AG09309 (cell line): Measurements from ENCODE around the gene ARF3.

ENCODE experiments used
- DNase-seq: peaks from one replicate; pipeline ENCODE4 v3.0.0-alpha.2; 2010; ENCODE audit warnings: low read depth
- H3K4me3 ChIP-seq: 2 replicates; pipeline ENCODE4 v1.5.1; 2011; ENCODE audit warnings: mild to moderate bottlenecking, low read depth, low read length, moderate library complexity; ENCODE audit not compliant: control insufficient read depth
- TF ChIP-seq, protein P1 (sequence below): IDR thresholded peaks from 2 replicates; pipeline ENCODE4 v1.5.1; 2011; ENCODE audit warnings: mild to moderate bottlenecking, low read depth, low read length, inconsistent platforms; ENCODE audit not compliant: insufficient read depth, control insufficient read depth; ENCODE audit errors: missing control alignments

Gene ARF3

DNA sequence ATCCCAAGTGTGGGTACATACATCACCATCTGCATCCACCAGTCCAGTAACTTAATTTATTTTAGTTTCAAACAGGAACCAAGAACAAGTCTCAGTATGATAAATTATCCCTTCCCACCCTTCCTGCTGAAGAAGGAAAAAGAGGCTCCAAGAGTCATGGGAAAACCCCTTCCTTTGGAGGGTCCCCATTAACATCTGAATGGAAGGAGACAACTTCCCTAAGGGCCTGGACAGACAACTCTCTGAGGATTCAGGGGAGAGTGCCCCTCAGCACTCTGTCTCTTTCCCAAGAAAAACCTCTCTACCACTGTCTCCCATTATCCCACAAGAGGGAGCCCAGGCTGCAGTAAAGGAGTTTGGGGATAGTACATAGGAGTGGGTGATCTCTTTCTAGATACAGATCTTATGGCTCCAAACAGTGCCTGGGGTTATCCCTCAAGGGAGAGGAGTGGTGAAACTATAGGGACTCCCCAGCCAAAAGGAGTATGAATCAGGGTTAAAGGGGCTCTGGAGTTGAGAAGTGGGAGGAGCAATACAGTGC is 8.1 kb upstream of the ARF3 start:
- TF ChIP-seq, protein P1, sequence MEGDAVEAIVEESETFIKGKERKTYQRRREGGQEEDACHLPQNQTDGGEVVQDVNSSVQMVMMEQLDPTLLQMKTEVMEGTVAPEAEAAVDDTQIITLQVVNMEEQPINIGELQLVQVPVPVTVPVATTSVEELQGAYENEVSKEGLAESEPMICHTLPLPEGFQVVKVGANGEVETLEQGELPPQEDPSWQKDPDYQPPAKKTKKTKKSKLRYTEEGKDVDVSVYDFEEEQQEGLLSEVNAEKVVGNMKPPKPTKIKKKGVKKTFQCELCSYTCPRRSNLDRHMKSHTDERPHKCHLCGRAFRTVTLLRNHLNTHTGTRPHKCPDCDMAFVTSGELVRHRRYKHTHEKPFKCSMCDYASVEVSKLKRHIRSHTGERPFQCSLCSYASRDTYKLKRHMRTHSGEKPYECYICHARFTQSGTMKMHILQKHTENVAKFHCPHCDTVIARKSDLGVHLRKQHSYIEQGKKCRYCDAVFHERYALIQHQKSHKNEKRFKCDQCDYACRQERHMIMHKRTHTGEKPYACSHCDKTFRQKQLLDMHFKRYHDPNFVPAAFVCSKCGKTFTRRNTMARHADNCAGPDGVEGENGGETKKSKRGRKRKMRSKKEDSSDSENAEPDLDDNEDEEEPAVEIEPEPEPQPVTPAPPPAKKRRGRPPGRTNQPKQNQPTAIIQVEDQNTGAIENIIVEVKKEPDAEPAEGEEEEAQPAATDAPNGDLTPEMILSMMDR: peak; percentile 66
- no peak overlapping the region for H3K4me3 ChIP-seq
- no peak for DNase-seq

DNA sequence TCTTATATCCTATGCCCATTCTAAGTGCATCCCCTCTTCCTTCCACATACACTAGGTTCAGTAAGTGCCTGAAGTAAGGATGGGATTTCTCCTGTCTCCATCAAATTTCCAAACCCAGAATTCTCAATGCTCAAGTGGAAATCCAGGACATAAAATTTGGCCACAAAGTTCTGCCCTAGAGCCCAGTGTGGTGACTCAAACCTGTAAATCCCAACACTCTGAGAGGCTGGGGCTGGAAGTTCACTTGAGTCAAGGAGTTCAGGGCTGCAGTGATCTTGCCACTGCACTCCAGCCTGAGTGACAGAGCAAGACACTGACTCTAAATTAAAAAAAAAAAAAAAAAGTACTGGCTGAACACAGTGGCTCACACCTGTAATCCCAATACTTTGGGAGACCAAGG is 4.5 kb upstream of the ARF3 start:
- DNase-seq: no peak
- TF ChIP-seq, protein P1: no peak
- no peak overlapping the region for H3K4me3 ChIP-seq

DNA sequence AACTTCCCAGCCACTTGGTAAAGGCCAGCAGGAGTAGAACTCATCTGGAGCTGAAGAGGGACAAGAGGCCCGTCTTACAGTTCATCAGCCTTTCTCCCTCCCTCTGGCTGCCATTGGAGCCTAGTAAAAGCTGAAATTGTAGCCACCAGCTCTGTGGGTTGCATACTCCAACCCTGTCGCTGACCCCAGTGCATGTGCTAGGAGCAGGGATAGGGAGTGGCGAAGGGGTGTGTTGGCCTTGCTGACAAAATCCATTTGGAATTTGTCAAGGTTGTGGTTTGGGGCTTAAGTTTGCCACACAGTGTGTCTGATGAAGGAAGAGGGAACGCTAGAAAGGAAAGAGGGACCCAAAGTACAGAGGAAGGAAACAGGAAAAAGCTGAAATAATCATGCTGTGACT is 4.0 kb upstream of the ARF3 start:
- no peak for DNase-seq
- TF ChIP-seq, protein P1: no peak
- H3K4me3 ChIP-seq: no peak overlapping the region

DNA sequence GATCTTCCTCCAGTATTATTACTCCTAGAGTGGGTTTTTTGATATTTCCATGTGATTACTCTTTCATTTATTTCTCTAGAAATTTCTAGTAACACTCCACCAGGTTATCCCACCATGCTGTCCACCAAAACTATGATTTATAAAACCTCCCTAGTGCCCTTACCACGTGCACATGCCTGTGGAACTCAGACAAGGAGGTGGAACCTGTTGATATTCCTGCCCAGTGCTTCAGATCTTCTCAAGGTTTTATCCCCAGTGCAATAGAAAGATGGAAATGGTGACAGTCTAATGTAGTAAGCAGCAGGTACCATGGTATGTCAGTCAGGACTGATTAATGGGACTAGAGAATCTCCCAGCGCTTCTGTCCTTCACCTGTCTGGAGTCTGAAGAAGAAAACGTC is 3.5 kb upstream of the ARF3 start:
- H3K4me3 ChIP-seq: no peak overlapping the region
- no peak for DNase-seq
- TF ChIP-seq, protein P1: no peak

DNA sequence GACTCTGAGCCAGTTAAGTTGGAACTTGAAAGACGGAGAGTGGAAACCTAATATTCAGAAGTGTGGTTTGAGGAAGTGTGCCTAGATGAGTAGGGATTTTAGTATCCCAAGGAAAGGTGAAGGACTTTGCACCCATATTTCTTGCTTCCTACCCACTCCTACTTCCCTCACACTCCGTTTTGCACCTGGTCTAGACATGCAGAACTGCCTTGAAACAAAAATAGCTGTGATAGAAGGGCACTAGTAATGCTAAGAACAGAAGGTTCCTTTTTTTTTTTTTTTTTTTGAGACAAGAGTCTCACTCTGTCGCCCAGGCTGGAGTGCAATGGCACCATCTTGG is 732 bp upstream of the ARF3 start:
- DNase-seq: no peak
- TF ChIP-seq, protein P1: no peak
- peak overlapping the region; percentile 76 for H3K4me3 ChIP-seq

DNA sequence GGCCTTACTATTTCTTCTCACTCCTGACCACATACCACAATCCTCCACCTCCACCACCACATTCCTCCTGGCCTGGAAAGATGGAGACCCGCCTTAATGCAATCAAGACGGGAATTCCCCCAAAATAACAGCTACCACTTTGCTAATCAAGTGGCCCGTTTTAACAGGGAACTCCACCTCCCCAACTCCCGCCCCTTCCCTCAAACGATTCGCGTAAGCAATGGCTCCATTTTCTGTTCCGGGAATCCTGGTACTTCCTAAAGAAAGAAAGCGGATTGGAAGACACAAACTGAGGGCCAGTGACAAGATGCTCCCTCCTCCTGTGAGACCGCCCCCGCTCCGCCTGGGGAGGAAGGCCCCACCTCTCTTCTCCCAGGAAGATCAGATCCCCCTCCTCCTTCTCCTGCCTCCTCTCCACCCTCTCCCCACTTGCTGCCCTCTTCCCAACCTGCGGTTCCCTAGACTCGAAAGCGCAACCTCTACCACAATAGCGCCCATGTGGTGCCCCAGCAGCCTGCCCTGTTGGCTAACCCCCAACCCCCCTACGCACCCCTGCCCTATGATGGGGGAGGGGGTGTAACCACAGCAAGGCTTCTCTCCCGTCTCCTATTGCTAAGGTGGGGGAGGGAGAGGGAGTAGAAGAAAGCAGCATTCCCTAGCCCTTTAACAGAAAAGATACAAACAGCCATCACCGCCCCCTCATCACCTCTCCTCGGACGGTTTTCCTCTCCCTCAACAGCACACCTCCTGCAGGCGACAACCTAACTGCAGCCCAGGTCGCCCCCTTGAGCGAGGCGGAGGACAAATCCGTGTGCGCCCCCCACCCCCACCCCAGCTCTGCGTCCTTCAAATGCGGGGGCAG is 777 bp downstream of the ARF3 start:
- peak overlapping the region; percentile 76 for H3K4me3 ChIP-seq
- TF ChIP-seq, protein P1: no peak
- peak; percentile 84 for DNase-seq
